ENCODE results near the gene CYYR1.

Gene CYYR1

DNA sequence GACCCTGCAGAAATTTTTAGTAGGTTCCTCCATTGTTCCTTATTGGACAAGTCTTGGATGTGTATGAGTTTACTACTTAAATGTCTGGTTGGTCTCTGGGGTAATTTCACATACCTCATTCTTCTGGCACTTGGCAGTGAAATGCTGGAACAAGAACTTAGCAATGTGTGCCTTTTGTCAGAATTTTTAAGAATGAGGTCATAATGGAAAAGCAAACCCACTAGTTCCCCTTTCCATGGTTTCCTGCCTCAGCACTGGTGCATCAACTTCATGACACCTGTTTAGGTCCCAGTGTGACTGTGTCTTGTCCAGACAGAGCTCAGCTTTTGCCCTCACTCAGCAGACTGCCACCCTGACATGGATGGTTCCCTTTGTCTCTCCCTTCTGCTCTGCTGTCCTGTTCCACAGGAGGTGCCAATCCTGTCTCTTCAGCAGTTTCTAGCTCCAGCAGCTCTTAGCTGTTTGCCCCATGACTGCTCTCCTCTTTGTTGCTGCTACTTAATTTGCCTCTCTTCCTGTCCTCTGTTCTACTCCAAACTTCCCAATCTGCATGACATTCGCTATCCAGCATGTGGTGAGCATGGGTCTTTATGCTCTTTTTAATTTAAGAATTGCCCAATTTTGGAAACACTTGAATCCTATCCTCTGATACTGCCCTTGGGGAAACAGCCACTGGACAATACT lies 135.6 kb downstream of the CYYR1 start:
- Histone ChIP-seq H3K36me3 (ENCODE audit: insufficient read depth, low read length) (no peaks in the 10 kb centered on the region), H3K4me3 (no peak overlapping the region)
- TF ChIP-seq POLR2AphosphoS5 (IDR thresholded peaks at IDR 0.05; ENCODE audit: borderline replicate concordance, low read depth, low read length) (no peak), EZH2 (IDR thresholded peaks at IDR 0.05) (no peak), FOXP2 (optimal IDR thresholded peaks at IDR 0.05; ENCODE audit: control extremely low read depth, extremely low read length, insufficient read depth) (no peak)

DNA sequence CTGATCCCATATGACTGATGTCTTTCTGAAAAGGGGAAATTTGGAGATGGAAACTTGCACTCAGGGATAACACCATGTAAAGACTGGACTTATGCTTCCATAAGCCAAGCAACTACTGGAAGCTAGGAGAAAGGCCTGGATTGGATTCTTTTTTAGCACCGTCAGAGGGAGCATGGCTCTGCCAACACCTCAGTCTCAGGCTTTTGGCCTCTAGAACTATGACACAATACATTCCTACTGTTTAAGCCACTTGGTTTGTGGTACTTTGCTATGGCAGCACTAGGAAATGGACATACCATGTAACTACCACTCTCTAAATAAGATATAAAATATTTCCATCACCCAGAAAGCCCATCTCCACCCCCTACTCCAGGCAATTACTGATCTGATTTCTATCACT lies 139.7 kb downstream of the CYYR1 start:
- no peak for DNase-seq (ENCODE audit: low read depth, low spot score)
- no peak overlapping the region for H3K4me3 ChIP-seq
- no peak overlapping the region for H3K9ac ChIP-seq (ENCODE audit: insufficient read length)
- TF ChIP-seq EZH2 (IDR thresholded peaks at IDR 0.05) (no peak), FOXP2 (optimal IDR thresholded peaks at IDR 0.05; ENCODE audit: control extremely low read depth, extremely low read length, insufficient read depth) (no peak), POLR2AphosphoS5 (IDR thresholded peaks at IDR 0.05; ENCODE audit: borderline replicate concordance, low read depth, low read length) (no peak)
- no peaks in the 10 kb centered on the region for H3K36me3 ChIP-seq (ENCODE audit: insufficient read depth, low read length)
- H3K9me3 ChIP-seq (ENCODE audit: low read depth, low read length) = no peaks in the 10 kb centered on the region
- H3K27ac ChIP-seq = no peak overlapping the region

More for the DNA sequence above, 135.6 kb downstream of the CYYR1 start:
- H3K9me3 ChIP-seq (ENCODE audit: low read depth, low read length) = no peaks in the 10 kb centered on the region
- H3K9ac ChIP-seq (ENCODE audit: insufficient read length) = no peak overlapping the region
- no peak overlapping the region for H3K27ac ChIP-seq
- DNase-seq (ENCODE audit: low read depth, low spot score) = no peak

DNA sequence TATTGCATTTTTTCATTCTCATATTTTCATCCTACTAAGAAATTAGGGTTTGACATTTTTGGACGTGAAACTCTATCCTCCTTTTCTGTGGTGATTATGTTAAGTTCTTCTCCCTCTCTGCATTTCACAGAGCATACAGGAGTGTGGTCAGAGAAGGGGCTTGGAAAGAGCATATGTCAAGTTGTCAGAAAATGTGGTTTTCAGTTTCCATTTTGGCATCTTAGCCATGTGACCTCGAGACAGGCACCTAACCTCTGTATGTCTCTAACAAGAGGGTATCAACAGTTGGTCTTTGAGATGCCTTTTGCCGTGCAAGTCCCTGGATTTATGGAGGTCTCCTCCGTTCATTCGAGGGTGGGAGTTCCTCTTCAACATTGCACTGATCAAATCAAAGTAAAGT lies 140.7 kb downstream of the CYYR1 start:
- no peaks in the 10 kb centered on the region for H3K9me3 ChIP-seq (ENCODE audit: low read depth, low read length)
- H3K36me3 ChIP-seq (ENCODE audit: insufficient read depth, low read length) = no peaks in the 10 kb centered on the region
- TF ChIP-seq EZH2 (IDR thresholded peaks at IDR 0.05) (no peak), FOXP2 (optimal IDR thresholded peaks at IDR 0.05; ENCODE audit: control extremely low read depth, extremely low read length, insufficient read depth) (no peak), POLR2AphosphoS5 (IDR thresholded peaks at IDR 0.05; ENCODE audit: borderline replicate concordance, low read depth, low read length) (no peak)
- DNase-seq (ENCODE audit: low read depth, low spot score) = no peak
- no peak overlapping the region for H3K27ac ChIP-seq
- no peak overlapping the region for H3K4me3 ChIP-seq
- H3K9ac ChIP-seq (ENCODE audit: insufficient read length) = no peak overlapping the region

- Histone ChIP-seq H3K9ac (ENCODE audit: insufficient read length) (no peak overlapping the region), H3K9me3 (ENCODE audit: low read depth, low read length) (no peaks in the 10 kb centered on the region), H3K36me3 (ENCODE audit: insufficient read depth, low read length) (no peaks in the 10 kb centered on the region), H3K4me3 (no peak overlapping the region), H3K27ac (no peak overlapping the region)
- no peak for DNase-seq (ENCODE audit: low read depth, low spot score)
- TF ChIP-seq EZH2 (IDR thresholded peaks at IDR 0.05) (no peak), FOXP2 (optimal IDR thresholded peaks at IDR 0.05; ENCODE audit: control extremely low read depth, extremely low read length, insufficient read depth) (no peak), POLR2AphosphoS5 (IDR thresholded peaks at IDR 0.05; ENCODE audit: borderline replicate concordance, low read depth, low read length) (no peak)
Observed at GRCh38 chr21:26425576-26425975, 147.5 kb downstream of the CYYR1 start.

DNA sequence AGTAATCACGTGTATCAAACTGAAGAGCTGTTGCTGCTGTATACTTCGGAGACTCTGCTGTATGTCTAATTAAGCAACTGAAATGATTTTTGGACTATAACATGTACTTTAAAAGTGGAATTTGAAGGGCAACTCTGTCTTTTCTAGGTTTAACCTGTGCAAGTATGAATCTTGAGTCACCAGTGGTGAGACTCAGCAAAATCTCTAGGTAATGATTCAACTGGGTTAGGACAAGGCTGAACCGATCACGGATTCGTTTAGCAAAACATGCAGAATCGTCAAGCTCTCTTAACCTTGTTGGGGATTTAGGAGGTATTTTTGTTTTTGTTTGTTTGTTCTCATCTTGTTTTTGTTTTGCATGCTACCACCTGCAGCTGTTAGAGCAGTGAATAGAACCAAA lies 149.6 kb downstream of the CYYR1 start:
- Histone ChIP-seq H3K36me3 (ENCODE audit: insufficient read depth, low read length) (no peaks in the 10 kb centered on the region), H3K27ac (no peak overlapping the region), H3K9me3 (ENCODE audit: low read depth, low read length) (no peaks in the 10 kb centered on the region), H3K4me3 (no peak overlapping the region), H3K9ac (ENCODE audit: insufficient read length) (no peak overlapping the region)
- no peak for DNase-seq (ENCODE audit: low read depth, low spot score)
- TF ChIP-seq FOXP2 (optimal IDR thresholded peaks at IDR 0.05; ENCODE audit: control extremely low read depth, extremely low read length, insufficient read depth) = no peak
- TF ChIP-seq EZH2 (IDR thresholded peaks at IDR 0.05) = no peak
- no peak for TF ChIP-seq POLR2AphosphoS5 (IDR thresholded peaks at IDR 0.05; ENCODE audit: borderline replicate concordance, low read depth, low read length)

DNA sequence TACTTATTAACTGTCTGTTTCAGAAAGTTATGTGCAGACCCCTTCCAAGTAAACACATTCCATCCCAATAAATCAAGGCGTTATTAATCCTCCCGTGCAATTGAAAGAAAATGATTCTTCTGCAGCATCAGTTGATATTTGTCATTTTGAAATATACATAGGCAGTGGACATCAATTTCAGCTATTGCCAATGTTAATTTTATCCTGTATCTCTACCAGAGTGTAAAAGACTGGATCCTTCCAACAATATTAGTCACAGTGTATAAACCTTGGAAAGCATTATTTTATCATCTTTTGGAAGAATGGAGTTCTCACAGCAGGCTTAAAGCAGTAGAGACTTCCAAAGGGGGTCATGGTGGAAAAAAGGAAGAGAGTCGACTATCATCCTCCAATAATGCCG lies 150.4 kb downstream of the CYYR1 start:
- Histone ChIP-seq H3K4me3 (no peak overlapping the region), H3K36me3 (ENCODE audit: insufficient read depth, low read length) (no peaks in the 10 kb centered on the region), H3K9me3 (ENCODE audit: low read depth, low read length) (no peaks in the 10 kb centered on the region), H3K9ac (ENCODE audit: insufficient read length) (no peak overlapping the region), H3K27ac (no peak overlapping the region)
- no peak for TF ChIP-seq FOXP2 (optimal IDR thresholded peaks at IDR 0.05; ENCODE audit: control extremely low read depth, extremely low read length, insufficient read depth)
- TF ChIP-seq POLR2AphosphoS5 (IDR thresholded peaks at IDR 0.05; ENCODE audit: borderline replicate concordance, low read depth, low read length) = no peak
- no peak for TF ChIP-seq EZH2 (IDR thresholded peaks at IDR 0.05)
- DNase-seq (ENCODE audit: low read depth, low spot score) = no peak

GRCh38 chr21:26422138-26422537 lies 150.9 kb downstream of the CYYR1 start:
- DNase-seq (ENCODE audit: low read depth, low spot score) = no peak
- Histone ChIP-seq H3K9me3 (ENCODE audit: low read depth, low read length) (no peaks in the 10 kb centered on the region), H3K27ac (no peak overlapping the region), H3K4me3 (no peak overlapping the region), H3K36me3 (ENCODE audit: insufficient read depth, low read length) (no peaks in the 10 kb centered on the region), H3K9ac (ENCODE audit: insufficient read length) (no peak overlapping the region)
- TF ChIP-seq FOXP2 (optimal IDR thresholded peaks at IDR 0.05; ENCODE audit: control extremely low read depth, extremely low read length, insufficient read depth) = no peak
- no peak for TF ChIP-seq POLR2AphosphoS5 (IDR thresholded peaks at IDR 0.05; ENCODE audit: borderline replicate concordance, low read depth, low read length)
- TF ChIP-seq EZH2 (IDR thresholded peaks at IDR 0.05) = no peak

DNA sequence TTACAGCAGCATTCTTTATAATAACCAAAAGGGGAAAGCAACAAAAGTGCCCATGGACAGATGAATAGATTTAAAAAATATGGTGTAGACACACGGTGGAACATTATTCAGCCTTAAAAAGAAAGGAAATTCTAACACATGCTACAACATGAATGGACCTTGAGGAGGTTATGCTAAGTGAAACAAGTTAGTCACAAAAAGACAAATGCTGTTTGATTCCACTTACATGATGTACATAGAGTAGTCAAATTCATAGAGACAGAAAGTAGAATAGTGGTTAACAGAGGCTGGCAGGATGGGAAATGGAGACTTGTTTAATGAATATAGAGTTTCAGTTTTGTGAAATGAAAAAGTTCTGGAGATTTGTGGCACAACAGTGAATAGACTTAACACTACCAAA lies 151.4 kb downstream of the CYYR1 start:
- Histone ChIP-seq H3K9me3 (ENCODE audit: low read depth, low read length) (no peaks in the 10 kb centered on the region), H3K9ac (ENCODE audit: insufficient read length) (no peak overlapping the region), H3K4me3 (no peak overlapping the region), H3K36me3 (ENCODE audit: insufficient read depth, low read length) (no peaks in the 10 kb centered on the region), H3K27ac (no peak overlapping the region)
- TF ChIP-seq FOXP2 (optimal IDR thresholded peaks at IDR 0.05; ENCODE audit: control extremely low read depth, extremely low read length, insufficient read depth) = no peak
- TF ChIP-seq EZH2 (IDR thresholded peaks at IDR 0.05) = no peak
- TF ChIP-seq POLR2AphosphoS5 (IDR thresholded peaks at IDR 0.05; ENCODE audit: borderline replicate concordance, low read depth, low read length) = no peak
- no peak for DNase-seq (ENCODE audit: low read depth, low spot score)
